T-helper 1 cell treated with Interleukin-12 subunit alpha and Interleukin-12 subunit beta and Interleukin-4 antibody, amounts not matched to agents 30 μg/mL and 1 μg/mL, for 36 hours (primary cell): Measurements from ENCODE around the gene CAMK2B.

Source experiments
- H3K27ac Mint-ChIP-seq: one replicate; pipeline ENCODE4 v1.8.0; 2021; ENCODE audit warnings: mild to moderate bottlenecking, mixed read lengths
- H3K27me3 Mint-ChIP-seq: one replicate; pipeline ENCODE4 v1.8.0; 2021; ENCODE audit warnings: low read depth, mixed read lengths
- H3K36me3 Mint-ChIP-seq: one replicate; pipeline ENCODE4 v1.8.0; 2021; ENCODE audit warnings: low read depth, mixed read lengths
- H3K4me1 Mint-ChIP-seq: one replicate; pipeline ENCODE4 v1.8.0; 2021; ENCODE audit warnings: low read depth, mixed read lengths
- H3K4me3 Mint-ChIP-seq: one replicate; pipeline ENCODE4 v1.8.0; 2021; ENCODE audit warnings: mild to moderate bottlenecking, moderate library complexity, mixed read lengths
- H3K9me3 Mint-ChIP-seq: one replicate; pipeline ENCODE4 v1.8.0; 2021; ENCODE audit warnings: mixed read lengths

Gene CAMK2B

DNA sequence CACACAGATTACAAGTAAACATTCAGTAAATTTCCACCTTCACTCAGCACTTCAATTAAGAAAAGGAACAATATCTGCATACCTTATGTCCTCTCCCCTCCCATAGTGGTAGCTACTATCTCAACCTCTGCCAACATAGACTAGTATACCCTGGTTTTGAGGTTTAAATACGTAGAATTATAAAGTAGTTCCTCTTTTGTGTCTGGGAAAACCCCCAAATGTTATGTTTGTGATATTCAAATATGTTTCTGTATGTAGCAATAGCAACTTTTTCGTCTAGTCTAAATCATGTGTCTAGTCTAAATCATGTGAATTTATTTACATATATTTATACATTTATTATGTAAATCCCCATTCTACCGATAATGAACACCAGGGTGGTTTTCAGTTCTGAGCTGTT, 13.2 kb upstream of the CAMK2B start:
- no peak overlapping the region for H3K4me3 Mint-ChIP-seq
- no peak overlapping the region for H3K27ac Mint-ChIP-seq
- H3K4me1 Mint-ChIP-seq = no peaks in the 10 kb centered on the region
- peaks cover 1% of the 10 kb centered on the region for H3K36me3 Mint-ChIP-seq
- peaks cover 14% of the 10 kb centered on the region for H3K27me3 Mint-ChIP-seq
- H3K9me3 Mint-ChIP-seq = peaks cover 7% of the 10 kb centered on the region

DNA sequence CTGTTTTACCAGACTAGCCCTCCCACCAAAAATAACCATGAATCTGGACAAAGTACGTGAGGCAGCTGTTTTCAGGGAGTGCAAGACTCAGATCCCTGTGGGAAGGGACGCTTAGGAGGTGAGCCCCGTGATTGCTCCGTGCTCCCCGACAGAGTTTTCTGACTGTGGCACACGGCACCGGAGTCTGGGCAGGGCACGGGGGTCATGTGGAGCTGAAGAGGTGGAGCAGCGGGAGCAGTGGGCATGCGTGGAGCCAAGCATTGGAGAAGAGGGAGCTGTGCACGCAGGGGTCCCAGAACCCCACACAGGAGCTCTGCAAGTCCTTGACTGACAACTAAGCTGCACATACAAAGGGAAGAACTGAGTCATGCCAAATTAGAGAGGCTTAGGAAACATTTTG, 11.1 kb upstream of the CAMK2B start:
- Mint-ChIP-seq H3K9me3 (peaks cover 7% of the 10 kb centered on the region), H3K36me3 (peaks cover 1% of the 10 kb centered on the region), H3K4me3 (no peak overlapping the region), H3K27me3 (peaks cover 14% of the 10 kb centered on the region), H3K4me1 (no peaks in the 10 kb centered on the region), H3K27ac (no peak overlapping the region)

DNA sequence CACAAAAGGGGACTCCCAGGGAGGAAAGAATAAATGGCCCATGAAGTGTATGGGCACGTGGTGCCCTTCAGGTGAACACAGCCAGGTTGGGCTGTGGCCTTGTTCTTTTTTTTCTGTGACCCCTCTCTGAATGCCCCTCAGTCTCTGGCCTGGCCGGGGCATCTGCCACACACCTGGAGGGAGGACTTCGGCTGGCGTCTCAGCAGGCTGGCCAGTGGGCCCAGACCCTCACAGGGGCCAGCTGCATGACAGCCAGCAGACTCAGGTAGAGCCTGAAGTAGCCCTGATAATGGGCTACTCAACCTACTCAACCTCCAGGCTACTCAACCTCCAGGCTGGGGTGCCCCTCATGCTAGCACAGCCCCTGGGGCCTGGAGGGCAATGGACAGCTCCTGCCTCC, 9.8 kb upstream of the CAMK2B start:
- H3K4me3 Mint-ChIP-seq = no peak overlapping the region
- no peaks in the 10 kb centered on the region for H3K4me1 Mint-ChIP-seq
- no peak overlapping the region for H3K27ac Mint-ChIP-seq
- no peaks in the 10 kb centered on the region for H3K36me3 Mint-ChIP-seq
- H3K9me3 Mint-ChIP-seq = peaks cover 7% of the 10 kb centered on the region
- peaks cover 11% of the 10 kb centered on the region for H3K27me3 Mint-ChIP-seq

DNA sequence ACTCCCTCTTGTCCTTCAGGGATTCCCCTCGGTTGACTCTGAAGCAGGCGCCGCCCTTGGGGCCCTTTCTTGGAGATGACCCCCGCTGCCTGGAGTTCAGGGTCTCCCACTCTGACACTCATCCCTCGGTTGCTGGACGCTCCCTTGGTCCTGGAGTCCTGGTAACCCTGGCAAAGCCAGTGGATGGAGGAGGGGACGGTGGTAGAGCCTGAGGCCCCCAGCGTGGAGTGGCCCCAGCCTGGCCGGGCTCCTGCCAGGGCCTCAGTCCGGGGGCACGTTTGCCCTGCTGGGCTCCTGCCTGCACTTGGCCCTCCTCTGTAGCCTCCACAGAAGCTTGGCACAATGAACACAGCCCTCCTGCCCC, 9.3 kb upstream of the CAMK2B start:
- no peak overlapping the region for H3K27ac Mint-ChIP-seq
- peaks cover 7% of the 10 kb centered on the region for H3K9me3 Mint-ChIP-seq
- H3K36me3 Mint-ChIP-seq = no peaks in the 10 kb centered on the region
- H3K27me3 Mint-ChIP-seq = peaks cover 8% of the 10 kb centered on the region
- H3K4me1 Mint-ChIP-seq = no peaks in the 10 kb centered on the region
- no peak overlapping the region for H3K4me3 Mint-ChIP-seq

DNA sequence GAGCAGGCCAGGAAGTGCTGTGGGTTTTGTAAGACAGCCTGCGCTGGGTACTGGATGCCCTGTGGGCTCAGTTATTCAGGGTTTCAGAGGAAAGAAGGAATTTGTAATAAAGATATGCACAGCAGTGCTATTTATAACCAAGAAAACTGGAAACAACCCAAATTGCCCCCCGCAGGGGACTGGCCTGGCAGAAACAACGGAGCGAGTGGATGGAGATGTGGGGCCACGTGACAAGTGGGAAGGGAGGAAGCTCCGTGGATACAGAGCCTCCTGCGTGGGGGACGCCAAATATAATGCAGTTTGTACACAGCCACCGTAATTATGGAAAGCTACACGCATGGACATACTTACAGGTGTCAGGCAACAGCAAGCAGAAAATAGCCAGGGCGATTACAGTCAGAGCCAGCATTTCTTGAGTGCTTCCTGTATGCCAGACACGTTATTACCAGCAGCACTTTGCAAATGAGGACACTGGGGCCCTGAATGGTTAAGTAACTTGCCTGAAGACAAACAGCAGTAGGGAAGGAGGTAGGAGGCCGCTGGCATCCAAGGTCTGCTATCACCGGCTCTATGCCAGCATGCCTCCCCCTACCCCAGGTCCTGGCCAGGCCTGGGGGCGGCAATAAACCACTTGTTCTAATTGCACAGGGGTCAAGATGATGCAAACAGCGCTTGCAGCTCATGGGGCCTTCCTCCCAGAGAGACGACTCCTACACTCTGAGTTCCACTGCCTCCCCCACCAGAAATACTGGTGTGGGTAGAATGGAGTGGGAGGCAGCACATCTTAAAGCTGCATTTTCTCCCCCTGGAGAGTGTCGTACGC, 8.7 kb upstream of the CAMK2B start:
- Mint-ChIP-seq H3K4me1 (no peaks in the 10 kb centered on the region), H3K9me3 (peaks cover 7% of the 10 kb centered on the region), H3K27me3 (peaks cover 7% of the 10 kb centered on the region), H3K36me3 (no peaks in the 10 kb centered on the region), H3K27ac (no peak overlapping the region), H3K4me3 (no peak overlapping the region)

DNA sequence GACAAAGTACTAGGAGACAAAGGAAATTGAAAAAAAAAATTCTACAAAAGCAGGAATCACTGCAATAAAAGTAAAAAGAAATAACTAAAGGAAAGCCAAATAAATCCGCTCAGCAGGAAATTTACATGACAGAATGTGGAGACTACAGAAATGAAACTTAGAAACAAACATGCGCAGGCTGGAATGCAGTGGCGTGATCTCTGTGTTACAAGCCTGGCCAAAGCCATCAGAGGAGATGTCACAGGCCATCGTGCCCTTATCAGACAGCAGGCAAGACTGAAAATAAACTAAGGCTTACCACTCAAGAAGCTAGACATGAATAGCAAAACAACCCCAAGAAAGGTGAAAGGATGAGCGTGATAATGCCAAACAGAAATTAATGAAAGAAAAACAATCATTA, 6.3 kb upstream of the CAMK2B start:
- Mint-ChIP-seq H3K4me1 (no peaks in the 10 kb centered on the region), H3K27me3 (peaks cover 9% of the 10 kb centered on the region), H3K4me3 (no peak overlapping the region), H3K27ac (no peak overlapping the region), H3K36me3 (no peaks in the 10 kb centered on the region), H3K9me3 (no peaks in the 10 kb centered on the region)

DNA sequence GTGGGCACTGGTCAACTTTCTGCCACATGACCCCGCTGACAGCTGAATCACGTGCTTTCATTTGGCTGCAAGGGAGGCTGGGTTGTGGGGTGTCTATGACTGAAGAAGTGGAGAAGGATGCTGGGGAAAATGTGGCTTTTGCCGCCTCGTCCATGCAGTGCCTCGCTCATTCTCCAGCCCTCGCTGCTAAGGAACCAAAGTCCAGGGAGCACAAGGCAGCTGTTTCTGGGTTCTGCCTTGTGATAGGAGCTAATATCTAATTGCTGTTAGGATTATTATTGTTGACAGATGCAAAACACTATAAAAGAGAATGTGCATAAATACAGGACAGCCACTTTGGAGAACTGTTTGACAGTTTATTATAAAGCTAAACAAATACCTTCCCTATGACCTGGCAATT, 4.9 kb upstream of the CAMK2B start:
- H3K4me3 Mint-ChIP-seq = no peak overlapping the region
- H3K27ac Mint-ChIP-seq = no peak overlapping the region
- H3K27me3 Mint-ChIP-seq = peaks cover 21% of the 10 kb centered on the region
- H3K4me1 Mint-ChIP-seq = peaks cover 3% of the 10 kb centered on the region
- H3K9me3 Mint-ChIP-seq = no peaks in the 10 kb centered on the region
- no peaks in the 10 kb centered on the region for H3K36me3 Mint-ChIP-seq

DNA sequence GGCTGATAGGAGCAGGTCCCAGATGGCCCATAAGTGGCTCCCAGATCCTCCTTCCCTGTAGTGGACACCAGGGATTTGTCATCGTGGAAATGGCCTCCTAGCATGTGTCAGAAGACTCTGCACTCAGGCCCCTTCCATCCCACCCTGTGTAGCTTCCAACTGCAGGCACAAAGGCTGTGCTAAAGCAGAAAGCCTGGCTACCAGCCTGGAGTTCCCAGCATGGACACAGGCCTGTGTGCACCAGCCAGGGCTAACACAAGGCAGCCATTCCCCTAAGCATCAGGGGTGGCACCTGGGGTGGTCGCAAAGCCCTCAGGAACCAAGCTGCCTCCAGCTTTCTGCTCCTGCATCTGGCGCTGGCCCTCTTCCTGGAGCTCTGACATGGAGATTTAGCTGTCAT, 4.5 kb upstream of the CAMK2B start:
- no peak overlapping the region for H3K27ac Mint-ChIP-seq
- no peaks in the 10 kb centered on the region for H3K9me3 Mint-ChIP-seq
- H3K4me1 Mint-ChIP-seq = peaks cover 3% of the 10 kb centered on the region
- no peaks in the 10 kb centered on the region for H3K36me3 Mint-ChIP-seq
- no peak overlapping the region for H3K4me3 Mint-ChIP-seq
- peaks cover 21% of the 10 kb centered on the region for H3K27me3 Mint-ChIP-seq

DNA sequence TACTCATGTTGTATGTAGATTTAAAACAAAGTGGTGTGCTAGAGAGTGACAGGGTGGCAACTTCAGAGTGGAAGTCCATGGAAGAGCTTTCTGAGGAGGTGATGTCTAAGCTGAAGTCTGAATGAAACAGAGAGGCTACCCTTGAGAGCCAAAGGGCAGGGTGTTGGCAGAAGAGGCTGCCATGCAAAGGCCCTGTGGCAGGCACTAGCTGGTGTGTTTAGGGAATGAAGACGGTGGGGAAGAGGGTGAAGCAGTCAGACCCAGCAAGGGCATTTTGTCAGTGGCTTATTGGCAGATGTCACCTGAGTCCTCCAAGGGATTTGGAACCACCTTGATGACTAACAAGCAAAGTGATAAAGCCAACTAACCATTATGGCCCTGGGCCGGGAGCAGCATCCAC, 3.7 kb upstream of the CAMK2B start:
- no peak overlapping the region for H3K27ac Mint-ChIP-seq
- H3K4me1 Mint-ChIP-seq = peaks cover 3% of the 10 kb centered on the region
- no peak overlapping the region for H3K4me3 Mint-ChIP-seq
- peaks cover 27% of the 10 kb centered on the region for H3K27me3 Mint-ChIP-seq
- H3K9me3 Mint-ChIP-seq = no peaks in the 10 kb centered on the region
- no peaks in the 10 kb centered on the region for H3K36me3 Mint-ChIP-seq

DNA sequence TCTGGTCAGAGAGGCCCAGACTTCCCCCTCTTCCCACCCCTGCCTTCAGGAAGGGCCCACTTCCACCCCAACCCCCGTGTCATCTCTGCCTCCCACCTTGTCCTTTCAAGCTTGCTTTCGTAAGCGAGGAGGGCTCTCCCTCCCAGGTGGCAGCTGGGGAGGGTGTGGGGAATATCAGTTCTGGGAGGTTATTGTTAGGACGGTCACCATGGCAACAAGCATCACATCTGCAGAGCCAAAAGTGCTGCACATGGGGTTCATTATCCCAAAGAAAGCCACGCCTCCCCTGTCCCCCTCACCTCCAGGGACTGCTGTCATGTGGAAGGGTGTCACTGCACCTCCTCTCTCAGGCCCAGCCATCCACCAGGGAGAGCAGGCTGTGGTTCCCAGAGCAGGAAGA, 2.6 kb upstream of the CAMK2B start:
- H3K27ac Mint-ChIP-seq = no peak overlapping the region
- H3K4me1 Mint-ChIP-seq = peaks cover 3% of the 10 kb centered on the region
- H3K9me3 Mint-ChIP-seq = no peaks in the 10 kb centered on the region
- no peaks in the 10 kb centered on the region for H3K36me3 Mint-ChIP-seq
- H3K4me3 Mint-ChIP-seq = no peak overlapping the region
- peaks cover 38% of the 10 kb centered on the region for H3K27me3 Mint-ChIP-seq

DNA sequence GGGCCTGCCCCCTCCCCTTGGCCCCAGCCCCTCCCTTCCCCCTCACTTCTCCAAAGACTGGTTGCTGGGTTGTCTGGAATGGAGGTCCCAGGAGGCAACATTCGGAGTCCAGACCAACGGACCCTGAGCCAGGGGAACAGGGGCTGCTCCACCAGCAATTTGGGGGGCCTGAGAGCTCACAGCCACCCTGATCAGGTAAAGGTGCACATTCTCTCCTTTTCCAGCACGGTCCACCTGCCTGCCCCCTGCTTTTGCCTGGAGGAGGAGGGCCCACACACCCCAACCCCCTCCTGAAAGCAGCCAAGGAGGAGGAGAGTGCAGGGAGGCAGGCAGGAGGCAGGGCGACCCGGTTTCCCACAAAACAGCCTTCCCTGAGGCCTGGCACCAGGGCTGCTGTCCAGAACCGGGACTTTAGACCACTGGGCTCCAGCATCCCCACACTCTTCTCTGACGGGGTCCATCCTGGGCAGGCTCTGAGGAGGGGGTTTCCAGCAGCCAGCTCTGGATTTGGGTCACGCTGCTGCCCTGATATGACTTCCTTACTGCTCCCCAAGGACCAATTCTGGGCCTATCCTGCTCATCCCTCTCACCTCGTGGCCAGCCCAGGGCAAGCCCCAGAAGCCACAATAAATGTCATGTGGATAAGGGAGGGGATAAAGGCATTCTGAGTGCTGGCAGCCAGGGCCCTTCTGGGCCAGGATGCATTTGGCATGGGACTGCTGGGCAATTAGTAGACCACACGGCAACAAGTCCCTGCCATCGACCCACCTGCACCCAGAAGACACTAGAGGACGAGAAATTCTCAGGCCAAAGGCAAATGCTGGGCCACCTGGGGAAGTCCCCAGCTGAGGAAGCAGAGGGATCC, 1.1 kb upstream of the CAMK2B start:
- no peak overlapping the region for H3K27ac Mint-ChIP-seq
- no peaks in the 10 kb centered on the region for H3K36me3 Mint-ChIP-seq
- no peak overlapping the region for H3K4me3 Mint-ChIP-seq
- peaks cover 50% of the 10 kb centered on the region for H3K27me3 Mint-ChIP-seq
- no peaks in the 10 kb centered on the region for H3K9me3 Mint-ChIP-seq
- peaks cover 3% of the 10 kb centered on the region for H3K4me1 Mint-ChIP-seq

DNA sequence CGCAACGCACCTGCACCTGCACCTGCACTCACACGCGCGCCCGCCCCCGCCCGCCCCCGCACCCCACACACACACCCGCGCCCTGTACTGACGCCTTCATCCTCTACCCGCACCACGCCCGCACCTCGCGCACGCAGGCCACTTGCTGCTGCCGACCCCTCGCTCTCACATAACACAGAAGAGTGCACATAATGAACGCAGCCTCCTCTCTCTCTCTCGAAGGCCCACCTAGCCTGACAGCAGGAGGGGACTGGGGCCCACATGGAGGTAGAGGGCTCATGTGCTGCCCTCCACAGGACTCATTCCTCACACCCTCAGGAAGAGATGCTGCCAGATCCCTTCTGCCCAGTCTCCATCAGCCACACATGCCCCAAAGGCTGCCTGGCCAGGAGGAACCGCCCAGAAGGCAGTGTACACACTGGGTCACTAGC, 432 bp upstream of the CAMK2B start:
- no peaks in the 10 kb centered on the region for H3K9me3 Mint-ChIP-seq
- peak overlapping the region; percentile 67 for H3K4me3 Mint-ChIP-seq
- peaks cover 3% of the 10 kb centered on the region for H3K4me1 Mint-ChIP-seq
- no peaks in the 10 kb centered on the region for H3K36me3 Mint-ChIP-seq
- H3K27me3 Mint-ChIP-seq = peaks cover 54% of the 10 kb centered on the region
- H3K27ac Mint-ChIP-seq = no peak overlapping the region

DNA sequence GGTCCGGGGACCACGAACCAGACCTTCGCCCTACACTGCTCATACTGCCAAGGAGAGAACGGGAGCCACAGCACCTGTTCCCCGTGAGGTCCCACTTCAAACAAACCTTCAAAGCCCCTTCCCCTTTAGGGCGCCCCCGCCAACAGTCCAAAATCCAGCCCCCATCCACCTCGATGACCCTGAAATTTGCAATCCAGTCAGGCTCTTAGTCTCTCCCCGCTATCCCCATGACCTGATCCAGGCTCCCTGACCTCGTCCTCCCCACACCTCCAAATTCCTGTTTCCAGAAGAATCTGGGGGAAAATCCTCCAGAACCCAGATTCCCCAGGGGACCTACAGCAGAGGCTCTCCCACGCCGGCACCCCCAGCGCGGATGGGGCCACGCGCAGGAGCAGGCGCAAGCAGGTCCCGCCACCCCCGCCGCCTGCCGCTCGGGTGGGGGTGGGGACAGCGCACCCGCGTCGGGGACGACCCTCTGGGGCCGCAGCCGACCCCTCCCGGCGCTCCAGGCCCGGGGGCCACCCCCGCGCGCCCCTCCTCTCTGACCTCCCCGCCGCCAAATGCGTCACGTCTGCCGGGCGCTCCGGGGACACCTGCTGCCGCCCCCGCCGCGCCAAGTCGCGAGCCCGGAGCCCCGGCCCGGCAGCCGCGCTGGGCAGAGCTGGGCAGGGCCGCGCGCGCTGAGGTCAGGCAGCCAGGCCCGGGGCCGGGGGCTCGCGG, 753 bp downstream of the CAMK2B start:
- peaks cover 55% of the 10 kb centered on the region for H3K27me3 Mint-ChIP-seq
- H3K36me3 Mint-ChIP-seq = no peaks in the 10 kb centered on the region
- H3K27ac Mint-ChIP-seq = no peak overlapping the region
- peaks cover 3% of the 10 kb centered on the region for H3K4me1 Mint-ChIP-seq
- H3K4me3 Mint-ChIP-seq = no peak overlapping the region
- no peaks in the 10 kb centered on the region for H3K9me3 Mint-ChIP-seq

DNA sequence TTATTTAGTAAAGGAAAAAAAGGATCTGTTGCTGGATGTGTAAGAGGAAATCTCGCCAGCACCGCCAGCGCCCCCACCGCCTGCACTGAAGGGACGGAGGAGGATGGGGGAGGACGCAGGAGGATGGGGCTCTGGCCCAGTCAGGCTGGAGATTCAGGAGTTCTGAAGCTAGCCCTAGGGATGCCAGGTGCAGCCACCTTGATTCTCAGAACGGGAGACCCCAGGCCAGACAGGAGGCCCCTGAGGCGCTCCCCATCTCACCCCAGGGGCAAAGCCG, 1.3 kb downstream of the CAMK2B start:
- Mint-ChIP-seq H3K36me3 (no peaks in the 10 kb centered on the region), H3K27ac (no peak overlapping the region), H3K4me1 (peaks cover 3% of the 10 kb centered on the region), H3K27me3 (peaks cover 57% of the 10 kb centered on the region), H3K9me3 (no peaks in the 10 kb centered on the region), H3K4me3 (no peak overlapping the region)
